EL (cell line): ENCODE data around the gene PTX4.

Source experiments
- DNase-seq: peaks from one replicate; pipeline ENCODE4 v3.0.0-alpha.2; 2016

PTX4 gene

DNA sequence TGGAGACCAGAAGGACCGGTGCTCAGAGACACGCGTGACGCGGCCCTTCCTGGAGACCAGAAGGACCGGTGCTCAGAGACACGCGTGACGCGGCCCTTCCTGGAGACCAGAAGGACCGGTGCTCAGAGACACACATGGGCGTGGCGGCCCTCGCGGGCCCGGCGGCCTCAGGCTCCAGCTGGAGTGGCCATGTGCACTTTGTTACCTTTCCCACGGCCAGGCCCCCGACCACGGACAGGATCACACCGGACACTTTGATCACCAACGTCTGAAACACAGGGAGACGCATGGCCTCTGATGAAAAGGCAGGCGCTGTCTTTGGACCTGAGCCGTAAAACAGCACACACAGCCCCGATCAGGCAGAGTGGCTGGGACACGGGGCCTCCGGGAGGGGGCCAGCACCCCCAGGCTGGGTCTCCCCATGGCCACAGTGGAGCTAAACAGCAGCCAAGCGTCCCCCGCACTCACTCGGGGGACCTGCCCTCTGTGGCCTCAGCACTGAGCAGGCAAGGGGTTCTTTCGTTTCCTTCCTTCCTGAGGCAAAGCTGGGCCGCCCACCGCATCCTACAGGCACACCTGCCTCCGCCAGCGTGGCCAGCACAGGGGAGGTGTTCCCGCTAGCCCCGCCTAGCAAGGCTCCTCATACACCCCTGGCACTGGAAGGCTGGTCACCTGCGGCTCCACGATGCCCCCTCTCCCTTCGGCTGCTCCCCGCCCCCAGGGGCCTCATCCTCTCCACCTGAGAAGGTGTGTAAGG is 31.1 kb downstream of the PTX4 start:
- DNase-seq: no peak

DNA sequence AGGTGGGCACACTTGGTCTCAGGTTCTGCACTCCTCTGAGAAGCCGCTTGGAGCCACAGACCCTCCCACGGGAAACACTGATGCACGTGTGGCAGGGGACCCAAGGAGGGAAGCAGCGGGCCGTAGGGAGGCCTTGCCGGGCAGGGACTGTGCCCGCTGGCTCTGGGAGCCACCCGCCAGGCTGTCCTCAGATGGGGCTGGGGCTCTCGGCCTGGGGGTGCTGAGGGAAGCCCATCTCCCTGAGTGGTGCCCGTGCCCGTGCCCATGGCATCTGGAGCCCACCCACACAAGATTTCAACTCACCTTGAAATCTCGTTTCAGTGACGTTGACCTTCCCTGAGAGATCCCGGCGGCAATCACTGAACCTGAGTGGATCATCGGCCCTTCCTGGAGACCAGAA is 31.8 kb downstream of the PTX4 start:
- DNase-seq: no peak

DNA sequence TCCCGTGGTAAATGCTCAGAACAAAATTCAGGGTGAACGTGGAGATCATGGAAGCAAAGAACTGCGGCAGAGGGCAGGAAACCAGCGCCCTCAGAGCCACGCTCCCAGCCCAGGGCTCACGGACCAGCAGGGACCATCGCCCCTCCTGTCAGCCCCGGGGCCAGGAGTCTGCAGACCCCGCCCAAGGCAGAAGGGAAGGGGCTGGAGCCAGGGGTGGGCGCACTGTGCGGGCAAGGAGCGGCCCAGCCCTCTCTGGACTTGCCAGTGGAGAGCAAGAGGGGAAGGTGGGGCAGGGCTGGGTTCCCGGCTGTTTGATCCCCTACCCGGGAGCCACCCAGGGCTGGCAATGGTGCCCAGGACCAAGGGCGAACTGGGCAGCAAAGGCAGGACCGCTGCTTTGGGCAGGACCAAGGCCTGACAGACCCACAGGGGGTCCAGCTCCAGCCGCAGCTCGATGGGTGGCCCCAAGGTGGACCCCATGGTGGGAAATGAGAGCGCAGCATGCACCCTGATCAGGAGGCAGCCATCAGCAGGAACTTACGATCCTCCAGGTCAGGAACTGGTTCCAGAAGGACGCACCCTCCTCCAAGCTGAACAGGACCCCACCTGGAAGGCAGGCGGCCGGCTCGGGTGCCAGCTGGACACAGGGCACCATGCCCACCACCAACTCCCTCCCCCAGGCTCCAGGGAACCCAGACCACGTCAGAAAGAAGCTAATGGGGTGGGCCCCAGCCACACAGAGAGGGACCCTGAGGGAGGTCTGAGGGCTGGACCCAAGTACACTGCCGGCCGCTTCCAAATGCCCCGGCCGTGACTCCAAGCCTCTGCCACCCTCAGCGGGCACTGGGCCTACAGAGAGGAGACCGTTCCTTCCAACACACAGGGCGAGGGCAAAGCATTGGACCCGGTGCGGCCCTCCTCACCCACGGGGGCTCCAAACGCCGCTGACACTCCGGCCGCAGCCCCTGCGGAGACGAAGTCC is 33.3 kb downstream of the PTX4 start:
- DNase-seq: no peak

DNA sequence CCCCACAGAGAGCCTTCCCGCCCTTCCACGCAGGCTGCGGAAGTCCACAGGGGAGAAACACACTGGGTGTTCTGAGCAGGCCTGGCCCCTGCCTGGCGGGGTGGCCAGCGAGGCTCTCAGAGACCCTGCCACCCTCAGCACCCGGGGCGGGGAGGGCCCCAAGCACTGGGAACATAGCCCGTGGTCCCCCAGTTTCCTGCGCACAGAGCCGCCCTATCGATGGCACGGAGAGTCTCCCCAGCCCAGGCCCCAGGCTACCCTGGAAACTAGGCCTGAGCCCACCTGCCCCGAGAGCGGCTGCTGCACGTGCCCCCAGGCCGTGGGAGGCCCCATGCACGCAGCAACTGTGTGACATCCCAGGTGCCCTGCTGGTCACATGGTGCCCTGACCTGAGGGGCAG is 34.2 kb downstream of the PTX4 start:
- no peak for DNase-seq

DNA sequence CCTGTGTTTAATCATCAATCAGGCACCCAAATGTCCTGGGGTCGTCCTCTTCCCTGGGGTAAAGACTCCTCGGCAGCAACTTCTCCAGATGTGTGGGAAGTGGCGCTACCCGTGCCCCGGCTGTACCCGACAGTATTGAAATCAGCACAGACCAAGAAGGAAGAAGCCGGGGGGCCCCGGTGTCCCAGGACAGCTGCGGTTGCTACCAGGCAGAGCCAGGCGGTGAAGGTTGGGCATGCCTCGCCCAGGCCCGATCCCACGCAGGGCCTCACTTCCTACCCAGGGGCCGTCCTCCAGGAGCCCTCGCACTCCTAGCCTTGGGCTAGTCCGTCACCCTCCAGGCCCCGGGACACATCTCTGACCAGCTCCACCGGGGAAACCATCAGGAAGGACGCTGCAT is 35.4 kb downstream of the PTX4 start:
- DNase-seq: no peak

DNA sequence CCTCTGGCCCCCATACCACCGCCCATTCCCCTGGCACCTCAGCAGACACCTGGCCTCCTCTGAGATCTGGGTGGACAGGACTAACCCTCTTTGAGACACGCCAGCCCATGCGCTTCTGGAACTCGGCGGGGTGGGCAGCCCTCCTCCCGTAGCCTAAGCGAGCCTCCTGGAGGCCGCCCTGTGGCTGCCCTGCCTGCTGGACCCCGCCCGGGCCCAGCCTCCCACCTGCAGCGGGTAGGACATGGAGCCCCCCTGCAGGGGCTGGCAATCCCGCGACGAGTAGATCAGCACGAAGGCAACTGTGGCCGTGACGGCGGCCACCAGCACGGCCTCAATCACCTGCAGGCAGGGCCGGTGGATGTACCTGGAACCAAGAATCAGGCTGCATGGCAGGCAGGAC is 36.2 kb downstream of the PTX4 start:
- DNase-seq: no peak

DNA sequence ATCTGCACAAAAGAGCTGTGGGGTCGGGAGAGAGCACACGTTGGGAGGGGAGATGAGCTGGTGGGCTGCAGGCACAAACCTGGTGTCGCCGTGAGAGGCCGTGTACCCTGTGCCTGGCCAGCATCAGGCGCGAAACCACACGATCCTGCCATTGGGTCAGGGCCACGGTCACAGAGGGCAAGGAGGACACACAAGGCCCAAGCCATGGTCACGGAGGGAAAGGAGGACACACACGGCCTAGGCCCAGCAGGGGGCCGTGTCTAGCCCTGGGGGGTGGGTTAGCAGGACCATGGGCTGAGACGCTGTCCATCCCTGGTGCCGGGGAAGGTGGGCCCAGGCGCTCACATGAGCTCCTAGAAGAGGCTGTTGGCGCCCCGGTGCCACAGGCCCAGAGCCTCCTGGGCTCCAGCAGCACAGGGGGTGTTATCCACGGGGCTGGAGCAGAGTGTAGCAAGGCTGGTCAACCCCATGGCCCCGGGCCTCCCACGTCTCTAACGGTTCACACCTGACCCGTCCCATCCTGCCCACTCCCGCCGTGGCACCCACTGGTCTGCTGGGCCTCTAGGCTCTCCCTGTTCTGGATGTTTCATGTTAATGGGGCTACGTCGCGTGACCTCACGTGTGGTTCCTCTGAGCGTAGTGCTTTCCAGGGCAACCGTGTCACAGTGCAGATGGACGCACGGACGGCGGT is 36.9 kb downstream of the PTX4 start:
- no peak for DNase-seq

DNA sequence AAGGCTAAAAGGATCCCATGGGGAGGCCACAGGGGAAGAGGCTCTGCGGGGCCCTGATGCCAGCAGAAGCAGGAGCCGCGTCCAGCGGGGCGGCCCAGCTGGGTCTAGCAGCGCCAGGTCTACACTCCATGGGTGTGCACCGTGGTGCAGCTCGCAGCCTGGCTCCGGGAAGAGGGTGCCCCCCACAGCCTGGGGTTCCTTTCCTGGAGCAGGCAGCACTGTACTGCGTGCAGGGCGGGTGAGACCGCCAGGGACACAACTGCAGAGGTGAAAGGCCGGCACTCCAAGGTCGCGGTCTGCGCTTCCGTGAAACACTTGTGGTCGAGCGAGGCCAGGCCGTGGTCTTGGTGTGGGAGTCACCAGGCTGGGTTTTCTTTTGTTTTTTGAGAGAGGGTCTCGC is 37.9 kb downstream of the PTX4 start:
- DNase-seq: no peak

DNA sequence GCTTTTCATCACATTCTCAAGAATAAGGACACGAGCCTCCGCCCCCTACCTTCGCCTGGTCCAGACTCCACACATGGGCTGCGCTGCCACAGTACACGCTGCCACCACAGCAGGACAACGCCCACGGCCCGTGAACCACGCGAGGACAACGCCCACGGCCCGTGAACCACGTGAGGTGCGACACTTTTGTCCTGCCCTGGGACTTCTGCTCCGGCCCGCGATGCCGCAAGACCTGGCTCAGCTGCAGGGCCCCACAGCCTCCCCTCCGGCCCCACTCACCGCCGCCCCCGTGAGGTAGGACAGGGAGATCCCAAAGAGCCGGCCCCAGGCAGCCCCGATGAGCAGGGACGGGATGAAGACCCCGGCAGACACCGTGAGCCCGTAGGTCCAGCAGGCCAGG is 38.5 kb downstream of the PTX4 start:
- DNase-seq: no peak

DNA sequence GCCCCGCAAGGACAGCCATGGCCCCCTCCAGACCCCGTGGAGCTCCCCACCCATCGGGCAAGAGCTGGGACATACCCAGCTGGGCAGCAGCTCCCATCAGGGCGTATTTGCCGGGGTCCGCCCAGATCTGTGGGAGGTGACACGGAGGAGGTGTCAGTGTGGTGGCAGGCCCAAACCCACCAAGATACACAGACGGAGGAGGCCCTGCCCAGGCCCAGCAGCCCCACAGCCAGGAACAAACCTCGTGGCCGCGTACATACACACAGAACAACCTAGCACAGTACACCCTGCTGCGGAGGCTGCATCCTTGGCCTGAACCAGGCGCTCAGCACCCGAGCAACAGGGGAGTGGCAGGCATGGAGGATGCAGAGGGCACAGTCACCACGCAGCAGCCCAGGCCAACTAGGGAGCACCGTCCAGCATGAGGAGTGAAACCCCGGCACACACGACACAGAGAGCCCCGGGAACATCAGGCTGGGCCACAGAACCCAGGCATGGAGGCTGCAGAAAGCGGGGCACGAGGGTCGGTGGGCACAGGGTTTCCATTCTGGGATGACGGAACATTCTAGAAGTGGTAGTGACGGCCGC is 39.4 kb downstream of the PTX4 start:
- no peak for DNase-seq

DNA sequence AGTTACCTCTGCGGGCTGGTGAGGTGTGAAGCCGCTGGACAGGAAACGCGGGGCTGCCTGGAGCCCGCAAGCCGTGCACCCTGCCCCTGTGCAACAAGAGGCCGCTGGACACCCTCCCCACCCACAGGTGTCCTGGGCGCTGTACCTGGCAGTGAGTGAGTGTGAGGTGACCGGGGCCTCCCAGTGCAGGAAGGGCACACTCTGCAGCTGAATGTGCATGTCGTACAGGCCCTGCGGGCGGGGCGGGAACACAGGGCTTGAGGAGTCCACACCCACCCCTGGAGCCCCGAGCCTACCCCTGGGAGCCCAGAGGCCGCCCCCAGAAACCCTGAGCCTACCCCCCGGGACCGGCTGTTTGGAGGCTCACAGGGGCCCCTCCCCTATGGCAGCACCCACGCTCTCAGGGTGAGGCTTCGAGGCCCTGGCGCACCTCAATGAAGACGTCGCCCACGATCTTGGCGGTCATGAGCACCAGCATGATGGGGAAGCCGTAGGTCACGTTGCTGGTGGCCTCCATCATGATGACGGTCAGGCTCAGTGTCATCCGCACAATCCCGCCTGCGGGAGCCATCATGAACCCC is 40.1 kb downstream of the PTX4 start:
- DNase-seq: no peak

DNA sequence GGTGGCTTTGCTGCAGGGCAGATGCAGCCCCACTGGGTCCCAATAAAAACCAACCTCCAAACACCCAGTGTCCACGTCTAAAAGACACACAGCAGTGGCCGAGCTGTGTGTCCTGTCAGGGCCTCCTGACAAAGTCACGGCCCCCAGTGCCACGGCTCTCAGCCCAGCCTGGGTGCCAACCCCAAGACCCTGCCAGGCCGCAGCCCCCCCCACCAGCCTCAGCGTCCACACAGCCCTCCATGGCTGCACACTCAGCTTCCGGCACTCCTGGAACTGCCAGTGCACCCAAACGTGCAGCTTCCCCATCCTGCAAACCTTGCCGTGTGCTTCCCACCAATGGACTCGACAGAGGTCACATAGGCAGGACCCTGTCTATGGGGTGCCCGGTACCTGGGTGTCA is 40.8 kb downstream of the PTX4 start:
- DNase-seq: no peak

DNA sequence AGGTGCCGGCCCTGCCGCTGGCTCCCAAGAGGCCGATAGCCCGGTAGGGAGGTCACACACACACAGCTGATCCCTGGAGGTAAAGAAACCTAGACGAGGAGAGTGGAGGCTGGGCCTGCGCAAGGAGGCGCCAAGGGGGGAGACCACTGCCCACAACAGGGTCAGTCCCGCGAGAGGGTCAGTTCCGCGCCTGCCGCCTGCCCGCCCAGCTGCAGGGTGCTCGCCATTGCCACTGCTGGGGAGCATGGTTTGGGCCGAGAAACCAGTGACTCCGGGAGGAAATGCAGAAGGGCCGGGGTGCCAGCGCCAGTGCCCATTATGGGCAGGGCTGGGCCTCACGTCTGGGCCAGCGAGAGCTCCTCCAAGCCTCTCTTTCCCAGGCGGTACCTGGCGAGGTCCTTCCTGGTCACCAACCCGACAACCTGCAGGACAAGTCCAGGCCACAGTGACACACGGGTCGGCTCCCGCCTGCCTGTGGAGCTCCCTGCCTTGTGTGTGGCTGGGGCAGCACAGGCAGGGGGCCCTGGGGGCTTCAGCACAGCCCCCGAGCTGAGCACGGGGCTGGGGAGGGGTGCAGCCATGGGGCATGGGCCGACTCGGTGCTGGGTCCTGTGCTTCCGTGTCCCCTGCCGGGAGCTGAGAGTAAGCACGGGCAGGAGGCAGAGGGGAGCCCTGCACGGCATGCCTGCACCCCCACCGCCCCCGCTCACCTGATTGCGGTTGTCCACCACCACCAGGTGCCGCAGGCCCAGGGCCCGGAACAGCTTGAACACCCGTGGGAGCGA is 42.3 kb downstream of the PTX4 start:
- no peak for DNase-seq

DNA sequence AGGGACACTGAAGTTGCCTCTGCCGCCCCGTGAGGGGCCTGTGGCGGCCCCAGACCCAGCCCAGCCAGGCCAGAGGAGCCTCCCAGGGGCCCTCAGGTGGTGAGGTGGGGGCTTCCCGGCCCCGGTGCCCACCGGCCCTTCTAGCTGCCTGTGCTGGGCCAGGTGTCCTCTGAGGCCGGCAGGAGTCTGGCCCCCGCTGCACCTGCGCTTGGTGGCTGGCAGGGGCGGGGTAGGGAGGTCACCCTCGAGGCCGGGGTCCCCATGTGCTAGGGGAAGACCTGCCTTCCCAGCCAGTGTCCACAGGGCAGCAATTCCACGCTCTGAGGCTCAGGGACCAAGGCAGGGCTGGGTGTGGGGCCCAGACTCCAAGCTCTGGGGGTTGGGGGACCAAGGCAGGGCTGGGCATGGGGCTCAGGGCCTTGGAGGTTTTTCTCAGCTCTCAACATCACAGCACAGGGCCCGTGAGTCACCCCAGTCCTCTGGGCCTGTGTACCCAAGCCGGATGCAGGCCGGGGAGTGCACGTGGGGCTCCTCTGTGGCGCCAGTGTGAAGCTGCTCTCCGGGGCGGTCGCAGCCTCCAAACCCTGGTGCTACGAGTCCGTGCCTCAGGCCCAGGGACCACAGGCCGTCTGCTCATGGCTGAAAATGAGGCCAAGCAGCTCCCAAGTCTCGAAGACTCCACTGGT is 43.1 kb downstream of the PTX4 start:
- no peak for DNase-seq

DNA sequence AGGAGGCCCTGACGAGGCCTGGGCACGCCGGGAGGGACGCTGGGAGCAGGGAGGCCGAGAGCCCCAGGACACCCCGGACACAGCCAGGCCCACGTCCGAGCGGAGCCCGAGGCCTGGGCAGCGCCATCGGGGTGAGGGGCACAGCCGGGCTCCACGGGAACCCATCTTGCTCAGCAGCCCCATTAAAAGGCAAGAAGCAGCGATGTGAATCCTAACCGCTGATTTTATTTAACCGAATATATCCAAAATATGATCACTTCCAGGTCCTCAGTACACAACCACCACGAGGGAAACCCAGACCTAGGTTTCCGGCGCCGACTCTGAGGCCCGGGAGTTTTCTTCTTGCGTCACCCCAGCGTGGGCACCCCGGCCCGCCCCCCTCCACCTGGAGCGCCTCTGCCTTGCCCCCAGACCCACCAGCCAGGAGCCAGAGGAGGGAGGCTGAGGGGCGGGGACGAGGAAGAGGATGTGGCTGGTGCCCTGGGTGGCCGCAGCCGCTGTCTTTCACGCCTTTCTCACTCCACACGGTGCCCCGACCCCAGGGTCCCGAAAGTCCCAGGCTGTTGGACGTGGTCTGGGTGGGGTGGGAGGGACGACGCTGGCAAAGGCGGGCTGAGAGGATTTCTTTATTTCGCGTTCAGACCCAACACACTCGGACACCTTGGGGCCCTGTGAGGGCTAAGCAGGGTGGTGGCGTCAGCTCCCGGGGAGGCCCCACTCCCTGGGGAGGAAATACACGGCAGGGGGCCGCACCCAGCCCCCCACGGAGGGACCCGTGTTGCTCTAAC is 43.8 kb downstream of the PTX4 start:
- DNase-seq: no peak

DNA sequence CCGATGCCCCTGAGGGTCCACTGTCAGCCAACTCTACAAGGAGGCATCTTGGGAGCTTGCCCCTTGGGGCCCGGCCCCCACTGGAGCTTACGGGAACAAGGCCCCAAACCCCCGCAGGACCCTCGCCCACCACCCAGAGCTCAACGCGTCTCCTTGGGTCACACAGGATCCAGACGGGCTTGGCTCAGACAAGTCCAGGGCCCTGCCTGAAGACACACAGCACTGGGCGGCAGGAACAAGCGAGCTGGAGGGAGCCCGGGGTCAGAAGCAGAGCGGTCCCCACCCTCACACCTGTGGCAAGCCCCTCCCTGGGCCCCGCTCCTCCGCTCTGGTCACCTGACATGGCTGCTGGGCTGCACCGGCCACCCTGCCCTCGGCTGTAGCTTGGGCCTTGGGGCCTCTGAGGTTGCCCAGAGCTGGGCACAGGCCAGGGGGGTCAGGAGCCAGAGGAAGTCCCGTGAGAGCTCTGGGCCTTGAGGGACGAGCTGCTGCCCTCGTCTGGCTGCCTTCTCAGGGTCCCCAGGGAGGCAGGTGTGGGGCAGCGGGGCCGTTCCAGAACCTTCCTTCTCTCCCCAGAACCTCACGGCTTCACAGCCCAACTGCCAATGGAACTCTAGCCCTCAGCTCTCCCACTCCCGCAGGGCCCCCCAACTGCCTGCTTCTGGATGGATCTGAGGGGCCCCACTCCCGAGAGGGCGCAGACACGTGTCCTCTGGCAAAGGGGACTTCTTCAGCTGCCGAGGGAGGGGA is 44.6 kb downstream of the PTX4 start, which contains the start of gene CCDC154:
CCDC154 (minus strand) TSS at position 577 of the 750 bp plus-strand sequence; CDS start at position 343, 234 bp downstream.
- DNase-seq: no peak

DNA sequence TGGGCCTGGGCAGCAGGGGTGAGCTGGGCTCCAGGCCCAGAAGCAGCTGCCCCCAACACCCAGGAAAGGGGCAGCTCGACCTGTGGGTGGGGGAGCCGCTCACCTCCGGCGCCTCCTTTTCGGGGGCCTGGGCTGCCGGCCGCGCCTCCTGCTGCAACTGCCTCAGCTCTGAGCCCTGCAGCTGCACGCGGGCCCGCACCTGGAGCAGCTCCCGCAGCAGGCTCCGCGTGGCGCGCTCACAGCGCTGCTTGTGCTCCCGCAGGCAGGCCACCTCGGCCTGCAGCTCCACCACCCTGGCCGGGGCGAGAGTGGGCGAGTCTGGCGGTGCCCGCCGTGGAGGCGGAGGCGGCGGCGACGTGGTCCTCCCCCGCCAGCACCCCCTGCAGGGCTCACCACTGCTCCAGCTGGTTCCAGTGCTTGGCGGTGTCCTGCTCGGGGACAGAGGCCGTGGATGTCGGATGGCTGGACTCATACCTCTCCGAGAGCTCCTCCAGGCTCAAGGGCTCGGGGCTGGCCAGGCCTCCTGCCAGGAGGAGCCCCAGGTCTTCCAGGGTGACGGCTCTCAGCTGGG is 45.3 kb downstream of the PTX4 start:
- no peak for DNase-seq

DNA sequence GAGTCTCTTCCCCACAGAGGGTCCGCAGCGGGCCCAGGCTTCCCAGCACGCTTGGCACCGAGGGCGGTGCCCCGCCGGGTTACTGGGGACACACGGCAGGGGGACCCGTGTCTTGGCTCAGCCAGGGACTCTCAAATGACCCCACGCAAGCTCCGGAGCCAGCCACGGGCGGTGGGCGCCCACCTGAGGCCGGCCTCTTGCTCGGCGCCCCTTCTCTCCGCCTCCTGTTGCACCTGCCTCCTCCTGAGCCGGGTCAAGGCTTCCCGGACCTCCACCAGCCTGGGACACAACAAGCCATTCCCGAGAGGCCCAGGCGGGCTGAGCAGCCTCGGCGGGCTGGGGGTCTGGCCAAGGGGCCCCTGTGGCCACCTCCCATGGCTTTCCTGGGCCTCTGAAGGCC is 46.0 kb downstream of the PTX4 start:
- no peak for DNase-seq

DNA sequence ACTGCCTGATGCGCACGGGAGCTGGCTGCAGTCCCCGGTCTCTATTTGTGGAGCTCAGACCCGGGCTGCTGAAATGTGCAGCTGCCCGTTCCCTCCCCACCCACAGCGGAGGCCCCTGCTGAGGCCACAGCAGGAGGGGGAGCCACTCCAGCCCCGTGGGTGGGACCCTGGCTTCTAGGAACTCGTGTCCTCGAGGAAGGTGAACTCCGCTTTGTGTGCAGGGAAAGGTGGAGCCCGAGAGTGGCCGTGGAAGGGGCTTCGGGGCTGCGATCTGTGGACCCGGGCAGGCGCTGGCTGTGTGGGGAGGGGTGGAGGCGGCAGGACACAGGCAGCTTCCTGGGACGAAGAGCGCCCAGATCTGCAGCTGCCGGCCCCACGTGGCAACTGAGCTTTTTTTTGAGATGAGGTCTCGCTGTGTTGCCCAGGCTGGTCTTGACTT is 47.3 kb downstream of the PTX4 start:
- no peak for DNase-seq
